PFSK-1 (cell line): ENCODE data around the gene OR4D9.

Source experiments
- FOXP2 ChIP-seq: optimal IDR thresholded peaks from 2 replicates; pipeline ENCODE3; 2011; ENCODE audit warnings: borderline replicate concordance, control low read depth, inconsistent platforms; ENCODE audit not compliant: insufficient read depth; ENCODE audit errors: extremely low read length, extremely low read depth
- POLR2AphosphoS5 ChIP-seq: IDR thresholded peaks from 2 replicates; pipeline ENCODE4 v1.6.1; 2012; ENCODE audit warnings: low read depth, mild to moderate bottlenecking, control low read depth, low read length, moderate library complexity
- SIN3A ChIP-seq: IDR thresholded peaks from 2 replicates; pipeline ENCODE4 v1.6.1; 2012; ENCODE audit warnings: mild to moderate bottlenecking, low read length, moderate library complexity, borderline replicate concordance; ENCODE audit not compliant: insufficient read depth
- TAF1 ChIP-seq: IDR thresholded peaks from 2 replicates; pipeline ENCODE4 v1.6.1; 2012; ENCODE audit warnings: low read length, control low read depth, borderline replicate concordance; ENCODE audit not compliant: insufficient read depth
- TF ChIP-seq, protein P1 (sequence below), 2 experiments: IDR thresholded peaks; 2 replicates each; pipeline versions ENCODE4 v1.6.1 to v1.8.0; 2011 to 2012; ENCODE audit warnings: low read depth in 2 of 2, low read length in 2 of 2, control low read depth in 1 of 2, inconsistent platforms in 1 of 2, mild to moderate bottlenecking in 1 of 2, moderate library complexity in 1 of 2; ENCODE audit not compliant: insufficient read depth in 1 of 2

OR4D9 gene

DNA sequence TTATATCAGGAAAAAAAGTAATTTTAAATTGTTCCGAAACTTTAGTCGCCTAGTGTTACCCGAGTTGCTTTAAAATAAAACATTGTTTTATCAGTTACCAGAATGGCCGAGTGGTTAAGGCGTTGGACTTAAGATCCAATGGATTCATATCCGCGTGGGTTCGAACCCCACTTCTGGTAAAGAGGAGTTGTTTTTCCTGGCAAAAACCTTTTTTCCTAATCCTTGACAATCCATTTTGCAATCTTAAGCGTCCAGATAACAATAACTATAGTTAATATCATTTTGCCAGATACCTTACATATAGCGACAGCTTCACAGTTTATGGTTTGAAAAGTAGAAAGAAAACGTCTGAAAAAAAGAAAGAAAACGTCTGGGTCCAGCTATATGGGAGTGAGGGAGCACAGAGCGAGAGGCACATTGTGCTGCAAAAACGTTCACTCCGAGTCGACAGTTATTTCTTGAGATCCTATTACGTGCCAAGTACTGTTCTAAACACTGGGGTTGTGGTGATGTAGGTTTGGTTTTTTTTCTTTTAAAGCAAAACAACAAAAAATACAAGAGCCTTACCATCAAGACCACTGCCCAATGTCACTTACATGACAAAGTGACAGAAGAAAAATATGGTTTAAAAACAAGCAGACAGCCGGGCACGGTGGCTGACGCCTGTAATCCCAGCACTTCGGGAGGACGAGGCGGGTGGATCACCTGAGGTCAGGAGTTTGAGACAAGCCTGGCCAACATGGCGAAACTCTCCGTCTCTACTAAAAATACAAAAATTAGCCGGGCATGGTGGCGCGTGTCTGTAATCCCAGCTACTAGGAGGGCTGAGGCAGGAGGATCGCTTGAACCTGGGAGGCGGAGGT is 40.6 kb downstream of the OR4D9 start:
- TF ChIP-seq SIN3A (no peak), POLR2AphosphoS5 (no peak), TAF1 (no peak), FOXP2 (no peak)
- TF ChIP-seq, protein P1, sequence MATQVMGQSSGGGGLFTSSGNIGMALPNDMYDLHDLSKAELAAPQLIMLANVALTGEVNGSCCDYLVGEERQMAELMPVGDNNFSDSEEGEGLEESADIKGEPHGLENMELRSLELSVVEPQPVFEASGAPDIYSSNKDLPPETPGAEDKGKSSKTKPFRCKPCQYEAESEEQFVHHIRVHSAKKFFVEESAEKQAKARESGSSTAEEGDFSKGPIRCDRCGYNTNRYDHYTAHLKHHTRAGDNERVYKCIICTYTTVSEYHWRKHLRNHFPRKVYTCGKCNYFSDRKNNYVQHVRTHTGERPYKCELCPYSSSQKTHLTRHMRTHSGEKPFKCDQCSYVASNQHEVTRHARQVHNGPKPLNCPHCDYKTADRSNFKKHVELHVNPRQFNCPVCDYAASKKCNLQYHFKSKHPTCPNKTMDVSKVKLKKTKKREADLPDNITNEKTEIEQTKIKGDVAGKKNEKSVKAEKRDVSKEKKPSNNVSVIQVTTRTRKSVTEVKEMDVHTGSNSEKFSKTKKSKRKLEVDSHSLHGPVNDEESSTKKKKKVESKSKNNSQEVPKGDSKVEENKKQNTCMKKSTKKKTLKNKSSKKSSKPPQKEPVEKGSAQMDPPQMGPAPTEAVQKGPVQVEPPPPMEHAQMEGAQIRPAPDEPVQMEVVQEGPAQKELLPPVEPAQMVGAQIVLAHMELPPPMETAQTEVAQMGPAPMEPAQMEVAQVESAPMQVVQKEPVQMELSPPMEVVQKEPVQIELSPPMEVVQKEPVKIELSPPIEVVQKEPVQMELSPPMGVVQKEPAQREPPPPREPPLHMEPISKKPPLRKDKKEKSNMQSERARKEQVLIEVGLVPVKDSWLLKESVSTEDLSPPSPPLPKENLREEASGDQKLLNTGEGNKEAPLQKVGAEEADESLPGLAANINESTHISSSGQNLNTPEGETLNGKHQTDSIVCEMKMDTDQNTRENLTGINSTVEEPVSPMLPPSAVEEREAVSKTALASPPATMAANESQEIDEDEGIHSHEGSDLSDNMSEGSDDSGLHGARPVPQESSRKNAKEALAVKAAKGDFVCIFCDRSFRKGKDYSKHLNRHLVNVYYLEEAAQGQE (IDR thresholded peaks at IDR 0.05; ENCODE audit: insufficient read depth in 1 of 2, low read depth in 2 of 2, low read length in 2 of 2), result no peak

GRCh38 chr11:59552844-59553243 is 41.5 kb downstream of the OR4D9 start:
- no peak for TF ChIP-seq SIN3A
- no peak for TF ChIP-seq FOXP2
- TF ChIP-seq TAF1, result no peak
- TF ChIP-seq, protein P1 (IDR thresholded peaks at IDR 0.05; ENCODE audit: insufficient read depth in 1 of 2, low read depth in 2 of 2, low read length in 2 of 2), result no peak
- TF ChIP-seq POLR2AphosphoS5, result no peak

DNA sequence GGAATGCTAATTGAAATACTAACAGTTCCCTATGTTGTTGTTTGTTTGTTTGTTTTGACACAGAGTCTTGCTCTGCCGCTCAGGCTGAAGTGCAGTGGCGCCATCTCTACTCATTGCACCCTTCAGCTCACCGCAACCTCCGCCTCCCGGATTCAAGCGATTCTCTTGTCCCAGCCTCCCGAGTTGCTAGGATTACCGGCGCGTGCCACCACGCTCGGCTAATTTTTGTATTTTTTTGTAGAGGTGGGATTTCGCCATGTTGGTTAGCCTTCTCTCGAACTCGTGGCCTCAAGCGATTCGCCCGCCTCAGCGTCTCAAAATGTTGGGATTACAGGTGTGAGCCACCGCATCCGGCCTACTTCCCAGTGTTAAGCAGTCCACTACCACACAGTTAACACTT is 42.0 kb downstream of the OR4D9 start:
- TF ChIP-seq TAF1, result no peak
- no peak for TF ChIP-seq POLR2AphosphoS5
- no peak for TF ChIP-seq FOXP2
- TF ChIP-seq SIN3A, result no peak
- TF ChIP-seq, protein P1 (IDR thresholded peaks at IDR 0.05; ENCODE audit: insufficient read depth in 1 of 2, low read depth in 2 of 2, low read length in 2 of 2), result no peak

DNA sequence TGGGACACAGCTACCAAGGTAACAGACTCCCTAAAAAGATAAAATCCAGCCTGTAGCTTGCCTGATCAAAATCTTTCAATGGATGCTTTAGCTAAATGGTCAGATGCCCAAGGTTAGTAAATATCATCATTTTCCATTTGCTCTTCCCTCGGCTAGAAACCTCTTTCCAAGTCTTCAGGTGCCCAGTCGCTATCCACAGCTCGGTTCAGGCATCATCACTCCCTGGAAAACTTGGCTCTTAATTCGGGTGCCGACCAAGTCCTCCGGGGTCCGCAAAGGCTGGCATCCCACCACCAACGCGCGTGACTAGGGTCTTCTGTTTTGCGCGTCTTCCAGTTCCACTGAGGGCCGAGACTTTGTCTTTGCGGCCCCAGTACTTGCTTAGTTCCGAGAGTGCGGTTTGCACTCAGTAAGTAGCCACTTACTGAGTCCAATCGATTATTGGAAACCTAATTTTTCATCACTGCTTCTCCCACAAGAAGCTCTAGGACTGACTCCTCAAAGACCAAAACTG is 44.3 kb downstream of the OR4D9 start:
- TF ChIP-seq, protein P1 (IDR thresholded peaks at IDR 0.05; ENCODE audit: insufficient read depth in 1 of 2, low read depth in 2 of 2, low read length in 2 of 2), result no peak
- no peak for TF ChIP-seq FOXP2
- no peak for TF ChIP-seq SIN3A
- TF ChIP-seq POLR2AphosphoS5, result no peak
- no peak; the same call in 1 of the 2 replicates for TF ChIP-seq TAF1
